Daoy (cell line): ENCODE results near the gene FGL2. TPM values are rescaled to one million over a fixed set of nuclear protein-coding genes. Genes with fewer than 3 reads are reported as not detected.
A peak's percentile ranks its signal among the peaks of the same experiment; 100 is the strongest.
"Not testable (repeated sequence)": the region's sequence is repeated elsewhere in the genome, so short reads cannot be mapped to it uniquely, and the experiment has no call there.

ENCODE experiments used
- DNase-seq: peaks from one replicate; pipeline ENCODE4 v3.0.0-alpha.2; 2015; ENCODE audit warnings: low read depth
- total RNA-seq: library from RNA; depleted of rRNA; stranded (reverse); fragments of >200 nt; shearing (Covaris generic); gene quantifications from 2 replicates; pipeline ENCODE4 v1.2.3, GENCODE V29; 2014; rRNA removed

The FGL2 gene, protein sequence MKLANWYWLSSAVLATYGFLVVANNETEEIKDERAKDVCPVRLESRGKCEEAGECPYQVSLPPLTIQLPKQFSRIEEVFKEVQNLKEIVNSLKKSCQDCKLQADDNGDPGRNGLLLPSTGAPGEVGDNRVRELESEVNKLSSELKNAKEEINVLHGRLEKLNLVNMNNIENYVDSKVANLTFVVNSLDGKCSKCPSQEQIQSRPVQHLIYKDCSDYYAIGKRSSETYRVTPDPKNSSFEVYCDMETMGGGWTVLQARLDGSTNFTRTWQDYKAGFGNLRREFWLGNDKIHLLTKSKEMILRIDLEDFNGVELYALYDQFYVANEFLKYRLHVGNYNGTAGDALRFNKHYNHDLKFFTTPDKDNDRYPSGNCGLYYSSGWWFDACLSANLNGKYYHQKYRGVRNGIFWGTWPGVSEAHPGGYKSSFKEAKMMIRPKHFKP
- total RNA-seq = not detected in 2 replicates

DNA sequence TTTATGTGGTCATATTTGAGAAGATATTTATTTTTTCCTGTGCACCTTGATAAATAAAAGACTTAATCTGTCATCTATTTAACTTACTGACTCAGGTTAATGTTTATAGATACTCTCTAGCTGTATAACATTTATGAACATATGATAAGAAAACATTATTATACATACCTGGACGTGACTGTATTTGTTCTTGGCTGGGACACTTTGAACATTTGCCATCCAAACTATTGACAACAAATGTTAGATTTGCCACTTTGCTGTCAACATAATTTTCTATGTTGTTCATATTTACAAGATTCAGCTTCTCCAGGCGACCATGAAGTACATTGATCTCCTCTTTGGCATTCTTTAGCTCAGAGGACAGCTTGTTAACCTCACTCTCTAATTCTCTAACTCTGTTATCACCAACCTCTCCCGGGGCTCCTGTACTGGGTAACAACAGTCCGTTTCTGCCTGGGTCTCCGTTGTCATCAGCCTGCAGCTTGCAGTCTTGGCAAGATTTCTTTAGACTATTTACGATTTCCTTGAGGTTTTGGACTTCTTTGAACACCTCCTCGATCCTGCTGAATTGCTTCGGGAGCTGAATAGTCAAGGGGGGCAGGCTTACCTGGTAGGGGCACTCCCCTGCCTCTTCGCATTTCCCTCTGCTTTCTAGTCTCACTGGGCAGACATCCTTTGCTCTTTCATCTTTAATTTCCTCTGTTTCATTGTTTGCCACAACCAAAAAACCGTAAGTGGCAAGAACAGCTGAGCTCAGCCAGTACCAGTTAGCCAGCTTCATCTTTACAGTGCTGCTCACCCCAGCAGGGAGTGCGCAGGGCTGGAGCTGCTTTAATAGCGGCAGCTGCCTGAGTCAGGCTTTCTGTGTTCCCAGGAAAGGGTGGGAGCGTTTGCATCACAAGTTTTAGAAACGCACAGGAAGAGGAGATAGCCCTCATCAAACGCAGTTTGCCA is at the start of gene FGL2:
Gene FGL2, minus strand, starts transcription at position 807 of the 954 bp plus-strand sequence. Its CDS starts 26 bp downstream, at position 781.
- no peak for DNase-seq

DNA sequence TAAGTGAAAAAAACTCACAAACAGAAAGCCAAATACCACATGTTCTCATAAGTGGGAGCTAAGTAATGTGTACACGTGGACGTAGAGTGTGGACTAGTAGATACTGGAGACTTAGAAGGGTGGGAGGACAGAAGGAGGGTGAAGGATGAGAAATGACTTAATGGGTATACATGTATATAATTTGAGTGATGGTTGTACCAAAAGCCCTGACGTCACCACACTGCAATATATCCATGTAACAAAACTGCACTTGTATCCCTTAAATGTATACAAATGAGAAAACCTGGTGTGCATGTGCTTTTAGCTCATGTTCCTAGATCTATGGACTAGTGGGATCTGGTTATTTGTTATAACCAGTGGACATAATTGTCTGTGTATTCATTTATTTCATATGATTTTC is 48.5 kb upstream of the FGL2 start:
- no peak for DNase-seq

DNA sequence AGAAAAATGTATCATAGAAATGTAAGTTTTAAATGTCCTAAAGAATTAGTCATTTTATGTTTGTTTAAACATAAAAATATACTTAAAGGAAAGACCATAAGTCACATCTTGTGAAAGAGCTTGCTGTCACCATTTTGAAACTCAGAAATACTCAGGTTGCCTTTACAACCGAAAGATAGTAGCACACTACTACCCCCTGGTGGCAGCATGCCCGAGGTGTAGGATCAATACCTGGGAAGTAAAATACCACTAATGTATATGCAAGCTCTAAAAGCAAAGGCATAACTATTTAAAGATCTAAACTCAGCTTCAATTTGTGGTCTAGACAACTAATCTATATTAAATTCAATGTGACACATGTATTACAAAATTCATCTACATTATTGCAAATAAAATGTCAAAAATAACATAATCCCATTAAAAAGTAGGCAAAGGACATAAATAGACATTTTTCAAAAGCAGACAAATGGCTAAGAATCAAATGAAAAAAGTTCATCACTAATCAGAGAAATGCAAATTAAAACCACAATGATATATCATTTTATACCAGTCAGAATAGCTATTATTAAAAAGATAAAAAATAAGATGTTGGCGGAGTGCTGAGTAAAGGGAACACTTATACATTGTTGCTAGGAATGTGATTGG is 47.7 kb upstream of the FGL2 start:
- DNase-seq = peak; percentile 57

DNA sequence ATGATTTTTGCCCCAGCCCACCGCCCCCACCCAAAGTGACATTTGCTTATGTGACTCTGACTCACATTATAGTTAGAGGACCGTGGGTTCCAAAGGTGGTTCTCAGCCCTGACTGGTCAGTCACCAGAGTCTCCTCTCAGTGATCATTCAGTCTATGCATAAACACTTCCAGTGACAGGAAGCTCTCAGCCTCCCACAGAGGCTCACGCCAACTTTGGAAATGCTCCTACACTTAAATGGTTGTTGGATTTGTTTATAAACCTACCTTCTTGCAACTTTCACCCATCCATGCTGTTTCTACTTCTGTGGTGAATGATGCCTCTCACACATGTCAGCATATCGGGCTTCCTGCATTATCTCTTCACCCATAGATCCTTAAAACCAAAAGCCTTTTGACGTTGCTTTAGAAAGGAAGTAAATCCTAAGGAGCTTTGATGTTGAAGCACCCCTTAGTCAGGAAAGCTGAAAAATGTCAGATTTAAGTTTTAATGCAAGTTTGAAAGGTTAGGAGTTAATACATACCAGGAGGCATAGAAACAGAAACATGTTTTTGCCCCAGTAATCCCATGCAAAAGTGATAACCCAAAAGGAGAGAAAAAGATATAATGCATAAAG is 46.5 kb upstream of the FGL2 start:
- DNase-seq = no peak

- no peak for DNase-seq
Observed at GRCh38 chr7:77245015-77245755, 45.6 kb upstream of the FGL2 start.

GRCh38 chr7:77244222-77244934 is 44.8 kb upstream of the FGL2 start:
- DNase-seq = no peak

DNA sequence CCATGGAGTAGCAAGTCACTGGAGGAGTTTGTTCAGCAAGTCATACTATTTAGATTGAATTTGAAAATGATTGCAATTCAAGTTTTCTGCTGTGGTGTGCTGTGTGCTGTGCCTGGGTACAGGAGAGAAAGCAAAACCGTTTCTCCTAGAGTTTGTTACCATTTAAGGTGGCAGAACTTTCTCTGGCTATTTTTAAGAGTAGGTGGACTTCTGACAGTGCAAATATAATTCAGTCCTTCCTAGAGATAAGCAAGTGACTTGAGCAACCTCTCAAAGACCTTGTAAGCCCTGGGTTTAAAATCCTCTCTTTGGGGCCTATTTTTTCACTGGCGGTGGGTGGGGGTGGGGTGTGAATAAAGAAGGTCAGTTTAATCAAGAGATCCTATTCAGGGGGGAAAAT is 42.9 kb upstream of the FGL2 start:
- no peak for DNase-seq

GRCh38 chr7:77242068-77242467 is 42.4 kb upstream of the FGL2 start:
- no peak for DNase-seq

DNA sequence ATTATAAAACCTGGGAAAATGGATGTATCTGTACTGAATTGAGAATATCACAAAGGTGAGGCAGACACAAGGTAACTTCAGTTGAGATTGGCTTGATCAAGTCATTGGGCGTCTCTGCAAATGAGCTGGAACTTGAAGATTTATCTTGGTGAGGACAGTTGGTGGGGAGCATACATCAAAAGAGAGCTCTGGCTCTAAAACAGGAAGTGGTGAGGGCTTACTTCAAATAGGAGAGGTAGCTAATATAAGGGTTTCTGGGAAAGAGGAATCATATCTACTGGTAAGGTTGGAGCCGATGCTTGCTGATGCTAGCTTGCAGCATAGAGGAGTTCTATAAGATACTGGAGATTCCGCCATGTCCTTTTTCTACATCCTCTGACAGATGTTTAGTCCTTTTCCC is 39.9 kb upstream of the FGL2 start:
- no peak for DNase-seq

DNA sequence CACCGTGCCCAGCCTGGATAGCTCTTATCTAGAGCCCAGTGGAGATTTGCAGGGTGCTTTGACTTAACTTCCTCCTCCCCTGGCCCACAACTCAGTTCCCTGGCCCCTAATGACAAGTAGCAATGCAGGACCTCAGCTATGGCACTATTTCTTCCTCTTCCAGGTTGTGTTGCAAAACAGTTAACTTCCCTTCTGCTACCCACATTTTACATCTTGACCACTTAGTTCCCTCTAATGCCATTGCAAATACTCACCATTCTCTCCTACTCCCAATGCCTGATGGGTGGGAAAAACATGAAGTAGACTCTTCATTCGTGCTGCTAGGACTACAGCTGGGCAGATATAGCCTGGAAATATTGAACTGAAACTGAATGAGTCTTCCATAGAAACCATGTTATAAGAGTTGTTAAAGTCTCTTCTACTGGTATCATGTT is 39.1 kb upstream of the FGL2 start:
- DNase-seq = no peak

GRCh38 chr7:77235276-77235675 is 35.7 kb upstream of the FGL2 start:
- no peak for DNase-seq

GRCh38 chr7:77232467-77232866 is 32.8 kb upstream of the FGL2 start:
- no peak for DNase-seq

DNA sequence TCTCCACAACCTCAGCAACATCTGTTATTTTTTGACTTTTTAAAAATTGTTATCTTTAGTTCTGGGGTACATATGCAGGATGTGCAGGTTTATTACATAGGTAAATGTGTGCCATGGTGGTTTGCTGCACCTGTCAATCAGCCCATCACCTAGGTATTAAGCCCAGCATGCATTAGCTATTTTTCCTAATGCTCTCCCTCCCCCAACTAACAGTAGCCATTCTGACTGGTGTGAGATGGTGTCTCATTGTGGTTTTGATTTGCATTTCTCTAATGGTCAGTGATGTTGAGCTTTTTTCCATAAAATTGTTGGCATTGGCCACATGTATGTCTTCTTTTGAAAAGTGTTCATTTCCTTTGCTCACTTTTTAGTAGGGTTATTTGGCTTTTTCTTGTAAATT is 29.2 kb upstream of the FGL2 start:
- DNase-seq = not testable (repeated sequence)

- no peak for DNase-seq
Observed at GRCh38 chr7:77226357-77226839, 26.8 kb upstream of the FGL2 start.

- no peak for DNase-seq
Observed at GRCh38 chr7:77223261-77223660, 23.6 kb upstream of the FGL2 start.

DNA sequence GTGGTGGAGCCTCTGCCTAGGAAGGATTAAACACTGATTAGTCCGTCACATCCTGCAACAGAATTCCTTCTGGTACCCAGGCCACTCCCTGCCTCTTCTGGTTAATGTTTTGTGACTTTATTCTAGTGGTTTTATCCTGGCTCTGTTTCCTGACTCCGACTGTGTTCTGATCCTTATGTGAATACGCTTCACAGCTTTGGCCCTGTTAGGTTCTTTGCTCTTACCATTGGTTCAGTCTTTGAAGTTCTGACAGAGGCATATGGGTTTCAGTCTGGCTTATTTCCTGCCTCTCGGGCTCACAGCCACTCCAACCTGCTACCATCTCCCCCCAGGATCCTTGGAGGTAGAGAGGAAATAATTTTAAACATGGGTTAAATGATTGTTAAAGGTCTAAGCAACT is 23.2 kb upstream of the FGL2 start:
- no peak for DNase-seq

DNA sequence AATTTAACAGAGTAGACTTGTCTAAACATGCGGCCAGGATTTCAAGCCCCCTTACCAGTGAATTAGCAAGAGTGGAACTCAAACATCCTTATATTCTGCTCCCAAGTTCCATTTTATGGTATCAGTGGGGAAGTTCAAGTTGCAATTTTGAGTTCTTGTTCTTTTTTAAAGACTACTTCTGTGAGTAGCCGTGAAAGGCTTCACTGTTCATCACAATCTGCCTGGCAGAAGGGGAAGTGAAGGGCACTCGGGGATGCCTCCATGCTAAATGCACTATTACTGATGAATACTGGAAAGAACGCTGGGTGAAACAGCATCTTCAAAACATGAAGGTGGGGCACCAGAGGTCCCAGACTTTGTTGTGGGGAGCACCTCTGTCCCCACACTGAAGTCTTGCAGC is 22.4 kb upstream of the FGL2 start:
- DNase-seq = no peak

- not testable (repeated sequence) for DNase-seq
Observed at GRCh38 chr7:77219701-77220331, 20.2 kb upstream of the FGL2 start.

GRCh38 chr7:77217474-77218185 is 18.0 kb upstream of the FGL2 start:
- no peak for DNase-seq
